Measurements from ENCODE around the gene RABEPK. TPM values are rescaled to one million over a fixed set of nuclear protein-coding genes. Genes with fewer than 3 reads are reported as not detected.
A peak's percentile ranks its signal among the peaks of the same experiment; 100 is the strongest.
"Not testable (repeated sequence)": the region's sequence is repeated elsewhere in the genome, so short reads cannot be mapped to it uniquely, and the experiment has no call there.

The RABEPK gene
- total RNA-seq, 2 donors from 2014 or later = 17.4 to 42.1 TPM

GRCh38 chr9:125233678-125234077, 33.3 kb downstream of the RABEPK start:
- H3K27ac Mint-ChIP-seq = peak overlapping the region; percentile 31
- peaks cover 18% of the 10 kb centered on the region for H3K4me1 Mint-ChIP-seq
- peak; percentile 67 for ATAC-seq (replicated peaks)
- H3K27me3 Mint-ChIP-seq = no peaks in the 10 kb centered on the region
- no peak overlapping the region for H3K4me3 Mint-ChIP-seq
- no peaks in the 10 kb centered on the region for H3K9me3 Mint-ChIP-seq
- H3K36me3 Mint-ChIP-seq (ENCODE audit: low read depth) = peaks cover 96% of the 10 kb centered on the region

- H3K9me3 Mint-ChIP-seq, H3K27ac Mint-ChIP-seq, H3K4me3 Mint-ChIP-seq, H3K27me3 Mint-ChIP-seq: not testable (repeated sequence)
- H3K36me3 Mint-ChIP-seq (ENCODE audit: low read depth) = peaks cover 98% of the 10 kb centered on the region
- peaks cover 22% of the 10 kb centered on the region for H3K4me1 Mint-ChIP-seq
- peak; percentile 4 for ATAC-seq (replicated peaks)
Measured at GRCh38 chr9:125234099-125234498, 33.8 kb downstream of the RABEPK start.

- Mint-ChIP-seq H3K4me1 (peaks cover 23% of the 10 kb centered on the region), H3K4me3 (peak overlapping the region; percentile 99), H3K9me3 (no peaks in the 10 kb centered on the region), H3K36me3 (ENCODE audit: low read depth) (peaks cover 98% of the 10 kb centered on the region), H3K27ac (peak overlapping the region; percentile 99), H3K27me3 (no peaks in the 10 kb centered on the region)
- ATAC-seq (replicated peaks) = no peak
Measured at GRCh38 chr9:125235804-125236519, 35.6 kb downstream of the RABEPK start.

GRCh38 chr9:125236520-125237159, 36.3 kb downstream of the RABEPK start:
- ATAC-seq (replicated peaks); H3K27me3 Mint-ChIP-seq; H3K9me3 Mint-ChIP-seq: not testable (repeated sequence)
- Mint-ChIP-seq H3K27ac (peak overlapping the region; percentile 99), H3K4me1 (peaks cover 23% of the 10 kb centered on the region), H3K4me3 (peak overlapping the region; percentile 99), H3K36me3 (ENCODE audit: low read depth) (peaks cover 98% of the 10 kb centered on the region)

GRCh38 chr9:125238127-125238914, 38.0 kb downstream of the RABEPK start:
- ATAC-seq (replicated peaks) = no peak
- Mint-ChIP-seq H3K36me3 (ENCODE audit: low read depth) (peaks cover 86% of the 10 kb centered on the region), H3K27me3 (no peaks in the 10 kb centered on the region), H3K4me3 (peak overlapping the region; percentile 99), H3K4me1 (peaks cover 23% of the 10 kb centered on the region), H3K27ac (peak overlapping the region; percentile 99), H3K9me3 (no peaks in the 10 kb centered on the region)

GRCh38 chr9:125238915-125239446, 38.6 kb downstream of the RABEPK start:
- Mint-ChIP-seq H3K4me3 (peak overlapping the region; percentile 99), H3K9me3 (no peaks in the 10 kb centered on the region), H3K4me1 (peaks cover 23% of the 10 kb centered on the region), H3K27me3 (no peaks in the 10 kb centered on the region), H3K36me3 (ENCODE audit: low read depth) (peaks cover 80% of the 10 kb centered on the region), H3K27ac (peak overlapping the region; percentile 99)
- no peak for ATAC-seq (replicated peaks)

GRCh38 chr9:125239631-125240597, 39.6 kb downstream of the RABEPK start:
- no peaks in the 10 kb centered on the region for H3K27me3 Mint-ChIP-seq
- H3K4me3 Mint-ChIP-seq = peak overlapping the region; percentile 99
- peaks cover 72% of the 10 kb centered on the region for H3K36me3 Mint-ChIP-seq (ENCODE audit: low read depth)
- ATAC-seq (replicated peaks) = no peak
- peaks cover 23% of the 10 kb centered on the region for H3K4me1 Mint-ChIP-seq
- H3K27ac Mint-ChIP-seq = peak overlapping the region; percentile 99
- no peaks in the 10 kb centered on the region for H3K9me3 Mint-ChIP-seq

- peaks cover 23% of the 10 kb centered on the region for H3K4me1 Mint-ChIP-seq
- ATAC-seq (replicated peaks) = peak; percentile 1
Measured at GRCh38 chr9:125240649-125240999, 40.3 kb downstream of the RABEPK start.

GRCh38 chr9:125241000-125241862, 40.9 kb downstream of the RABEPK start, which contains the start of gene HSPA5:
Gene HSPA5 (minus strand): TSS chr9:125241343. CDS start chr9:125241126, 217 bp downstream.
- peak within 1 kb of the TSS; percentile 99 for H3K27ac Mint-ChIP-seq
- no peaks in the 10 kb centered on the region for H3K9me3 Mint-ChIP-seq
- peaks cover 59% of the 10 kb centered on the region for H3K36me3 Mint-ChIP-seq (ENCODE audit: low read depth)
- H3K27me3 Mint-ChIP-seq = no peaks in the 10 kb centered on the region
- H3K4me3 Mint-ChIP-seq = peak within 1 kb of the TSS; percentile 99
- H3K4me1 Mint-ChIP-seq = peaks cover 20% of the 10 kb centered on the region
- ATAC-seq (replicated peaks) = peak; percentile 95

More at GRCh38 chr9:125240649-125240999, 40.3 kb downstream of the RABEPK start:
- H3K36me3 Mint-ChIP-seq (ENCODE audit: low read depth) = peaks cover 65% of the 10 kb centered on the region
- no peaks in the 10 kb centered on the region for H3K9me3 Mint-ChIP-seq
- peak overlapping the region; percentile 99 for H3K4me3 Mint-ChIP-seq
- peak overlapping the region; percentile 99 for H3K27ac Mint-ChIP-seq
- H3K27me3 Mint-ChIP-seq = no peaks in the 10 kb centered on the region

- Mint-ChIP-seq H3K4me3 (peak overlapping the region; percentile 99), H3K36me3 (ENCODE audit: low read depth) (peaks cover 51% of the 10 kb centered on the region), H3K27me3 (no peaks in the 10 kb centered on the region), H3K9me3 (no peaks in the 10 kb centered on the region), H3K4me1 (peaks cover 12% of the 10 kb centered on the region), H3K27ac (peak overlapping the region; percentile 99)
- ATAC-seq (replicated peaks) = peak; percentile 3
Measured at GRCh38 chr9:125241863-125242739, 41.8 kb downstream of the RABEPK start.

GRCh38 chr9:125243792-125244260, 43.5 kb downstream of the RABEPK start:
- no peak for ATAC-seq (replicated peaks)
- no peaks in the 10 kb centered on the region for H3K27me3 Mint-ChIP-seq
- H3K9me3 Mint-ChIP-seq = no peaks in the 10 kb centered on the region
- H3K4me3 Mint-ChIP-seq = peak overlapping the region; percentile 24
- no peak overlapping the region for H3K27ac Mint-ChIP-seq
- H3K4me1 Mint-ChIP-seq = peaks cover 4% of the 10 kb centered on the region
- H3K36me3 Mint-ChIP-seq (ENCODE audit: low read depth) = peaks cover 33% of the 10 kb centered on the region

- no peaks in the 10 kb centered on the region for H3K9me3 Mint-ChIP-seq
- no peaks in the 10 kb centered on the region for H3K27me3 Mint-ChIP-seq
- peaks cover 9% of the 10 kb centered on the region for H3K36me3 Mint-ChIP-seq (ENCODE audit: low read depth)
- H3K4me3 Mint-ChIP-seq = no peak overlapping the region
- no peaks in the 10 kb centered on the region for H3K4me1 Mint-ChIP-seq
- no peak for ATAC-seq (replicated peaks)
- no peak overlapping the region for H3K27ac Mint-ChIP-seq
Measured at GRCh38 chr9:125246261-125246667, 45.9 kb downstream of the RABEPK start.

All from activated T-helper 17 cell treated with anti-CD3 and anti-CD28 coated beads, Interleukin-2, amount 50 U/mL, for 72 hours (primary cell).